ENCODE data around the gene PFDN6. TPM values are rescaled to one million over a fixed set of nuclear protein-coding genes. Genes with fewer than 3 reads are reported as not detected.

PFDN6 gene
- total RNA-seq, 1 experiment from 2014 or later: 85.8 TPM

DNA sequence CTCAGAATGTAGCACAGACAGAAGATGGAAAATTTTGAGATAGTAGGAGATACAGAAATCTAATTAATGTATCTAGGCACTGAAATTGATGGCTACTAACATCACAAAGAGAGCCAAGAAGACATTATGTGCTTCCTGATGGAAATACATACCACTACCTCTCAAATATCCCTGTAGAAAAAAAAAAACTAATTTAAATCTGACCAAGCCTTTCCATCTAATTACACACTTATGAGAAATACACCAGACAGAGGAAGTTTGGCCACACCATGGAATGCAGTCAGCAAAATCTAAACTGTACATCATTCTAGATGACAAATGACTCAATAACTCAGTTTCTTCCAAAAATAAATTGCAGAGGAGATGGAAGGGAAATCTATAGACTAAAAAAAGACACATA is 36.6 kb upstream of the PFDN6 start:
- H4K20me1 ChIP-seq (ENCODE audit: control insufficient read depth, insufficient read depth, insufficient read length): no peaks in the 10 kb centered on the region
- H3K23ac ChIP-seq (ENCODE audit: insufficient read length, low read depth, low read length): no peak overlapping the region
- H3K23me2 ChIP-seq (ENCODE audit: insufficient read length, low read depth, low read length, poor library complexity, severe bottlenecking): peaks cover 17% of the 10 kb centered on the region
- H2AFZ ChIP-seq (ENCODE audit: low read length): no peak overlapping the region
- H4K5ac ChIP-seq (ENCODE audit: insufficient read length, low read depth, low read length): no peak overlapping the region
- no peak overlapping the region for H4K8ac ChIP-seq (replicated peaks; ENCODE audit: insufficient read length, low read depth, low read length)
- H3K18ac ChIP-seq (ENCODE audit: insufficient read length, low read depth, low read length): no peak overlapping the region
- Mint-ChIP-seq H3K4me1 (peaks cover 20 to 24% of the 10 kb centered on the region in 2 experiments), H3K9me3 (no peaks in the 10 kb centered on the region; a peak in 1 of 5 replicates), H3K27ac (no peak overlapping the region), H3K27me3 (ENCODE audit: low read depth) (peaks cover 13% of the 10 kb centered on the region), H3K4me3 (no peak overlapping the region), H3K36me3 (ENCODE audit: insufficient read depth in 1 of 3, low read depth in 3 of 3) (peaks cover 11 to 36% (median 29%) of the 10 kb centered on the region in 3 experiments)
- no peak overlapping the region for H2BK120ac ChIP-seq (ENCODE audit: low read depth, low read length, poor library complexity, severe bottlenecking)
- no peak overlapping the region for H3K14ac ChIP-seq (ENCODE audit: insufficient read depth, low read length)
- H2BK5ac ChIP-seq (ENCODE audit: insufficient read length, low read length): no peak overlapping the region
- H4K91ac ChIP-seq (ENCODE audit: insufficient read length, low read depth, low read length): no peak overlapping the region
- no peak overlapping the region for H2BK20ac ChIP-seq (ENCODE audit: low read depth, low read length, poor library complexity, severe bottlenecking)
- no peak overlapping the region for H3K56ac ChIP-seq (ENCODE audit: insufficient read length, low read depth, low read length)
- no peaks in the 10 kb centered on the region; the same call in 1 of the 2 replicates for H3K27me3 ChIP-seq (ENCODE audit: insufficient read depth, low read length)
- DNase-seq: no peak
- TF ChIP-seq, protein P1, sequence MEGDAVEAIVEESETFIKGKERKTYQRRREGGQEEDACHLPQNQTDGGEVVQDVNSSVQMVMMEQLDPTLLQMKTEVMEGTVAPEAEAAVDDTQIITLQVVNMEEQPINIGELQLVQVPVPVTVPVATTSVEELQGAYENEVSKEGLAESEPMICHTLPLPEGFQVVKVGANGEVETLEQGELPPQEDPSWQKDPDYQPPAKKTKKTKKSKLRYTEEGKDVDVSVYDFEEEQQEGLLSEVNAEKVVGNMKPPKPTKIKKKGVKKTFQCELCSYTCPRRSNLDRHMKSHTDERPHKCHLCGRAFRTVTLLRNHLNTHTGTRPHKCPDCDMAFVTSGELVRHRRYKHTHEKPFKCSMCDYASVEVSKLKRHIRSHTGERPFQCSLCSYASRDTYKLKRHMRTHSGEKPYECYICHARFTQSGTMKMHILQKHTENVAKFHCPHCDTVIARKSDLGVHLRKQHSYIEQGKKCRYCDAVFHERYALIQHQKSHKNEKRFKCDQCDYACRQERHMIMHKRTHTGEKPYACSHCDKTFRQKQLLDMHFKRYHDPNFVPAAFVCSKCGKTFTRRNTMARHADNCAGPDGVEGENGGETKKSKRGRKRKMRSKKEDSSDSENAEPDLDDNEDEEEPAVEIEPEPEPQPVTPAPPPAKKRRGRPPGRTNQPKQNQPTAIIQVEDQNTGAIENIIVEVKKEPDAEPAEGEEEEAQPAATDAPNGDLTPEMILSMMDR (conservative IDR thresholded peaks at IDR 0.05): no peak
- no peak overlapping the region for H3K9ac ChIP-seq (ENCODE audit: extremely low read depth, insufficient read length, low read length)
- H2AK5ac ChIP-seq (ENCODE audit: insufficient read length, low read length): no peak overlapping the region
- no peak overlapping the region for H3T11ph ChIP-seq (ENCODE audit: low read length)
- H2BK12ac ChIP-seq (ENCODE audit: insufficient read length, low read depth, low read length): no peak overlapping the region
- no peaks in the 10 kb centered on the region for H3K79me2 ChIP-seq (ENCODE audit: insufficient read depth, low read length)
- no peaks in the 10 kb centered on the region; the same call in 1 of the 2 replicates for H3K4me1 ChIP-seq (ENCODE audit: insufficient read depth, low read length)
- no peak overlapping the region for H2BK15ac ChIP-seq (ENCODE audit: low read depth, low read length)
- no peak overlapping the region for H3K4me2 ChIP-seq (ENCODE audit: insufficient read depth, insufficient read length, low read length)
- no peaks in the 10 kb centered on the region for H3K9me3 ChIP-seq (ENCODE audit: control insufficient read depth, low read depth, low read length)
- no peaks in the 10 kb centered on the region for H3K79me1 ChIP-seq (ENCODE audit: insufficient read depth, low read depth, low read length, poor library complexity, severe bottlenecking)
- H3K27ac ChIP-seq (ENCODE audit: insufficient read length, low read depth, low read length): no peak overlapping the region
- H3K4ac ChIP-seq (ENCODE audit: low read depth, low read length): no peak overlapping the region

Measured in H9 (cell line).